HUES64 (cell line): ENCODE data around the gene JADE3. TPM values are rescaled to one million over a fixed set of nuclear protein-coding genes. Genes with fewer than 3 reads are reported as not detected.

Experiments used
- H3K27ac ChIP-seq: 2 replicates; pipeline ENCODE4 v1.7.0; 2013; ENCODE audit warnings: low read depth, low read length, inconsistent platforms
- H3K27me3 ChIP-seq: 2 replicates; pipeline ENCODE4 v1.6.1; 2013; ENCODE audit warnings: mild to moderate bottlenecking, low read length; ENCODE audit not compliant: insufficient read depth
- H3K36me3 ChIP-seq: 2 replicates; pipeline ENCODE4 v1.6.1; 2013; ENCODE audit warnings: mild to moderate bottlenecking, low read length; ENCODE audit not compliant: insufficient read depth
- H3K4me1 ChIP-seq: 2 replicates; pipeline ENCODE4 v1.6.1; 2013; ENCODE audit warnings: mild to moderate bottlenecking, low read length, moderate library complexity; ENCODE audit not compliant: insufficient read depth
- H3K4me3 ChIP-seq: 2 replicates; pipeline ENCODE4 v1.5.1; 2013; ENCODE audit warnings: mild to moderate bottlenecking, low read length, moderate library complexity
- H3K9ac ChIP-seq: 2 replicates; pipeline ENCODE4 v1.6.1; 2013; ENCODE audit warnings: mild to moderate bottlenecking, low read depth, low read length
- H3K9me3 ChIP-seq: 2 replicates; pipeline ENCODE4 v1.6.1; 2013; ENCODE audit warnings: low read depth, low read length; ENCODE audit not compliant: insufficient read depth
- WGBS: fragments of 150-250, 120-280 bp; methylation state at CpG from one replicate; pipeline ENCODE4 v1.1.7; 2013; ENCODE audit warnings: missing lambda C conversion rate; 5-methylcytosine and 5-hydroxymethylcytosine counted together
- polyA plus RNA-seq, 2 experiments: library from polyadenylated mRNA; stranded (reverse); fragments of 50-300 nt; gene quantifications; one replicate each; pipeline ENCODE4 v1.2.3, GENCODE V29; 2013

JADE3 gene
- 13.4 TPM for polyA plus RNA-seq (2013, experiment 1 of 2)
- polyA plus RNA-seq (2013, experiment 2 of 2), result 11.8 TPM

- Histone ChIP-seq H3K9me3 (no peaks in the 10 kb centered on the region), H3K4me1 (0 out of 2 replicates have a peak, but pooled peaks cover 9% of the 10 kb centered on the region), H3K27ac (peak within 1 kb of the TSS; percentile 68; the same call in 1 of the 2 replicates), H3K27me3 (no peaks in the 10 kb centered on the region), H3K4me3 (peak within 1 kb of the TSS; percentile 83), H3K36me3 (no peaks in the 10 kb centered on the region), H3K9ac (peak within 1 kb of the TSS; percentile 81)
- WGBS, result 1% methylated on average over 55 of the region's 64 CpGs
Observed at GRCh38 chrX:46912098-46912602, at the start of gene JADE3. TSS of gene JADE3 (plus strand) at chrX:46912421. CDS start at chrX:46984895, 72,474 bp downstream.

GRCh38 chrX:46863072-46863471, 49.1 kb upstream of the JADE3 start:
- no peak overlapping the region for H3K4me3 ChIP-seq
- H3K27ac ChIP-seq, result no peak overlapping the region
- H3K9me3 ChIP-seq, result no peaks in the 10 kb centered on the region
- no peaks in the 10 kb centered on the region for H3K4me1 ChIP-seq
- no peaks in the 10 kb centered on the region for H3K27me3 ChIP-seq
- H3K36me3 ChIP-seq, result peaks cover 3% of the 10 kb centered on the region; the same call in 1 of the 2 replicates
- no peak overlapping the region for H3K9ac ChIP-seq
- WGBS, result 98% methylated on average over 2 of the region's 2 CpGs

- Histone ChIP-seq H3K27ac (no peak overlapping the region), H3K9me3 (no peaks in the 10 kb centered on the region), H3K4me1 (no peaks in the 10 kb centered on the region), H3K36me3 (peaks cover 3% of the 10 kb centered on the region; the same call in 1 of the 2 replicates), H3K4me3 (no peak overlapping the region), H3K27me3 (no peaks in the 10 kb centered on the region), H3K9ac (no peak overlapping the region)
- WGBS, result 100% methylated on average over 2 of the region's 2 CpGs
Observed at GRCh38 chrX:46864606-46865005, 47.6 kb upstream of the JADE3 start.

- H3K4me3 ChIP-seq, result no peak overlapping the region
- WGBS, result 94% methylated on average over 2 of the region's 4 CpGs
- H3K27me3 ChIP-seq, result no peaks in the 10 kb centered on the region
- no peaks in the 10 kb centered on the region for H3K4me1 ChIP-seq
- no peak overlapping the region for H3K9ac ChIP-seq
- H3K27ac ChIP-seq, result no peak overlapping the region
- peaks cover 1% of the 10 kb centered on the region; the same call in 1 of the 2 replicates for H3K36me3 ChIP-seq
- H3K9me3 ChIP-seq, result no peaks in the 10 kb centered on the region
Observed at GRCh38 chrX:46865281-46865680, 46.9 kb upstream of the JADE3 start.

- Histone ChIP-seq H3K9me3 (no peaks in the 10 kb centered on the region), H3K9ac (no peak overlapping the region), H3K27me3 (no peaks in the 10 kb centered on the region), H3K4me3 (no peak overlapping the region), H3K36me3 (no peaks in the 10 kb centered on the region; the same call in 1 of the 2 replicates), H3K4me1 (no peaks in the 10 kb centered on the region), H3K27ac (no peak overlapping the region)
Observed at GRCh38 chrX:46866726-46867125, 45.5 kb upstream of the JADE3 start.

- WGBS, result 50% methylated on average over 2 of the region's 2 CpGs
- Histone ChIP-seq H3K9ac (no peak overlapping the region), H3K4me3 (no peak overlapping the region), H3K27ac (no peak overlapping the region), H3K9me3 (no peaks in the 10 kb centered on the region), H3K36me3 (no peaks in the 10 kb centered on the region), H3K27me3 (no peaks in the 10 kb centered on the region), H3K4me1 (peaks cover 19% of the 10 kb centered on the region)
Observed at GRCh38 chrX:46873746-46874145, 38.5 kb upstream of the JADE3 start.

GRCh38 chrX:46876901-46877300, 35.3 kb upstream of the JADE3 start:
- H3K27ac ChIP-seq, result no peak overlapping the region
- no peak overlapping the region for H3K4me3 ChIP-seq
- H3K27me3 ChIP-seq, result no peaks in the 10 kb centered on the region
- H3K9me3 ChIP-seq, result no peaks in the 10 kb centered on the region
- H3K36me3 ChIP-seq, result peaks cover 2% of the 10 kb centered on the region; the same call in 1 of the 2 replicates
- H3K4me1 ChIP-seq, result peaks cover 19% of the 10 kb centered on the region
- no peak overlapping the region for H3K9ac ChIP-seq

- peaks cover 2% of the 10 kb centered on the region; the same call in 1 of the 2 replicates for H3K36me3 ChIP-seq
- no peaks in the 10 kb centered on the region for H3K27me3 ChIP-seq
- no peak overlapping the region for H3K4me3 ChIP-seq
- no peak overlapping the region for H3K27ac ChIP-seq
- no peaks in the 10 kb centered on the region for H3K9me3 ChIP-seq
- peaks cover 8% of the 10 kb centered on the region; the same call in 1 of the 2 replicates for H3K4me1 ChIP-seq
- WGBS, result no CpG with 5 or more reads among the region's 1 CpG
- H3K9ac ChIP-seq, result no peak overlapping the region
Observed at GRCh38 chrX:46882266-46882665, 30.0 kb upstream of the JADE3 start.

- Histone ChIP-seq H3K9ac (no peak overlapping the region), H3K36me3 (peaks cover 2% of the 10 kb centered on the region; the same call in 1 of the 2 replicates), H3K9me3 (no peaks in the 10 kb centered on the region), H3K4me3 (no peak overlapping the region), H3K27me3 (no peaks in the 10 kb centered on the region), H3K4me1 (peaks cover 8% of the 10 kb centered on the region; the same call in 1 of the 2 replicates), H3K27ac (no peak overlapping the region)
- 86% methylated on average over 1 of the region's 3 CpGs for WGBS
Observed at GRCh38 chrX:46884799-46885198, 27.4 kb upstream of the JADE3 start.

GRCh38 chrX:46898207-46898606, 14.0 kb upstream of the JADE3 start:
- Histone ChIP-seq H3K36me3 (no peaks in the 10 kb centered on the region), H3K27ac (no peak overlapping the region), H3K9me3 (no peaks in the 10 kb centered on the region), H3K4me1 (no peaks in the 10 kb centered on the region), H3K9ac (no peak overlapping the region), H3K27me3 (no peaks in the 10 kb centered on the region), H3K4me3 (no peak overlapping the region)

- 3% methylated on average over 14 of the region's 14 CpGs for WGBS
- H3K9me3 ChIP-seq, result no peaks in the 10 kb centered on the region
- no peak overlapping the region for H3K27ac ChIP-seq
- no peaks in the 10 kb centered on the region for H3K4me1 ChIP-seq
- no peaks in the 10 kb centered on the region for H3K36me3 ChIP-seq
- peak overlapping the region; percentile 62 for H3K4me3 ChIP-seq
- no peak overlapping the region for H3K9ac ChIP-seq
- no peaks in the 10 kb centered on the region for H3K27me3 ChIP-seq
Observed at GRCh38 chrX:46903458-46904242, 8.6 kb upstream of the JADE3 start.
